AG09319 (cell line): ENCODE measurements around the gene RDH5.

ENCODE experiments used
- DNase-seq: peaks from one replicate; pipeline ENCODE4 v3.0.0-alpha.2; 2010; ENCODE audit warnings: low read depth; ENCODE audit errors: extremely low read depth
- TF ChIP-seq, protein P1 (sequence below): IDR thresholded peaks from 2 replicates; pipeline ENCODE4 v1.5.1; 2011; ENCODE audit warnings: low read depth, mild to moderate bottlenecking, inconsistent platforms, low read length, moderate library complexity

Gene RDH5

GRCh38 chr12:55696796-55697462 is 23.3 kb upstream of the RDH5 start:
- TF ChIP-seq, protein P1, sequence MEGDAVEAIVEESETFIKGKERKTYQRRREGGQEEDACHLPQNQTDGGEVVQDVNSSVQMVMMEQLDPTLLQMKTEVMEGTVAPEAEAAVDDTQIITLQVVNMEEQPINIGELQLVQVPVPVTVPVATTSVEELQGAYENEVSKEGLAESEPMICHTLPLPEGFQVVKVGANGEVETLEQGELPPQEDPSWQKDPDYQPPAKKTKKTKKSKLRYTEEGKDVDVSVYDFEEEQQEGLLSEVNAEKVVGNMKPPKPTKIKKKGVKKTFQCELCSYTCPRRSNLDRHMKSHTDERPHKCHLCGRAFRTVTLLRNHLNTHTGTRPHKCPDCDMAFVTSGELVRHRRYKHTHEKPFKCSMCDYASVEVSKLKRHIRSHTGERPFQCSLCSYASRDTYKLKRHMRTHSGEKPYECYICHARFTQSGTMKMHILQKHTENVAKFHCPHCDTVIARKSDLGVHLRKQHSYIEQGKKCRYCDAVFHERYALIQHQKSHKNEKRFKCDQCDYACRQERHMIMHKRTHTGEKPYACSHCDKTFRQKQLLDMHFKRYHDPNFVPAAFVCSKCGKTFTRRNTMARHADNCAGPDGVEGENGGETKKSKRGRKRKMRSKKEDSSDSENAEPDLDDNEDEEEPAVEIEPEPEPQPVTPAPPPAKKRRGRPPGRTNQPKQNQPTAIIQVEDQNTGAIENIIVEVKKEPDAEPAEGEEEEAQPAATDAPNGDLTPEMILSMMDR, result no peak
- no peak for DNase-seq

- TF ChIP-seq, protein P1, result no peak
- DNase-seq, result no peak
Observed at GRCh38 chr12:55697686-55698085, 22.5 kb upstream of the RDH5 start.

- TF ChIP-seq, protein P1, result no peak
- DNase-seq, result no peak
Observed at GRCh38 chr12:55698241-55698955, 21.8 kb upstream of the RDH5 start.

DNA sequence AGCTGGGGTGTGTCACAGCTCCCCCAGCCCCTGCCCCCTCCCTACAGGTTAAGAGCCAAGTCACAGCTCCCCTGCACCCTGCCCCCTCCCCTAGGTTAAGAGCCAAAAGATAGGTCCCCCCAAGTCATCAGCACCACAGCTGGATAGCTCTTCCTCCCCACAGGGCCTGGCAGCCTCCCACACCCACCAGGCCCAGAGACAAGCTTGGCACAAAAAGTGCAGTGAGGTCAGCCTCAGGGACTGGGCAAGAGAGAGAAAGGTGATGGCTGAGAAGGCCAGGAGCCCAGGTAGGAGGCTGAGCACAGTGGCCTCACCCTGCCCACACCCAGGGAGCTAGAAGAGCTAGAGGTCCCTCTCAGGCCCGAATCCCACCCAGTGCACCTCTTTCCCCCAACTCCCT is 21.2 kb upstream of the RDH5 start:
- TF ChIP-seq, protein P1, result no peak
- DNase-seq, result no peak

GRCh38 chr12:55699471-55700055 is 20.6 kb upstream of the RDH5 start:
- DNase-seq, result no peak
- TF ChIP-seq, protein P1, result no peak

GRCh38 chr12:55700255-55701018 is 19.8 kb upstream of the RDH5 start:
- TF ChIP-seq, protein P1, result no peak
- DNase-seq, result no peak

GRCh38 chr12:55702861-55703260 is 17.3 kb upstream of the RDH5 start:
- DNase-seq, result no peak
- TF ChIP-seq, protein P1, result no peak
